HG02938 (cell line): ENCODE results near the gene SSR4.
"Not testable (repeated sequence)": the region's sequence is repeated elsewhere in the genome, so short reads cannot be mapped to it uniquely, and the experiment has no call there.

Source experiments
- ATAC-seq: cut with Tn5 transposase; IDR thresholded peaks from one replicate; pipeline ENCODE4 v1.9.1; 2021; ENCODE audit warnings: mild to moderate bottlenecking, moderate library complexity; ENCODE audit not compliant: unreplicated experiment

The SSR4 gene

GRCh38 chrX:153794018-153794896 lies at the start of gene SSR4, which contains the start of gene IDH3G:
SSR4 (plus strand) TSS chrX:153794668; CDS start chrX:153794688, 20 bp downstream.
IDH3G (minus strand) TSS chrX:153794375; CDS start chrX:153794326, 49 bp downstream.
- ATAC-seq = peak; percentile 90

GRCh38 chrX:153745067-153745433 lies 49.4 kb upstream of the SSR4 start:
- not testable (repeated sequence) for ATAC-seq

DNA sequence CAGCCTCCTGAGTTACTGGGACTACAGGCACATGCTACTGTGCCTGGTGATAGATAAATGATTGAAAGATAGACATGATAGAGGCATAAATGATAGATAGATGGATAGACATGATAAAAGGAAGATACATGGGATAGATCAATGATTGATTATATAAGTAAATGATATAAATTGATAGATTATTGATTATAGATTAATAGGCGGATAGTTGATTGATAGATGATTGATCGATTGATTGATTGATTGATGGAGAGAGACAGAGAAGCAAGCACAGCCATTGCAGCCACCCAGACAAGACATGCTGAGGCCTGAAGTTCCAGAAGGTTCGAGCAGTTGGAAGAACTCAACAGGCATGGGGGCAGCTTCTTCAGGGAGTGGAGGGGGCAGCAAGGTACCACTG lies 48.1 kb upstream of the SSR4 start:
- no peak for ATAC-seq

GRCh38 chrX:153746991-153747390 lies 47.5 kb upstream of the SSR4 start:
- ATAC-seq = not testable (repeated sequence)

GRCh38 chrX:153749017-153749416 lies 45.5 kb upstream of the SSR4 start:
- not testable (repeated sequence) for ATAC-seq

DNA sequence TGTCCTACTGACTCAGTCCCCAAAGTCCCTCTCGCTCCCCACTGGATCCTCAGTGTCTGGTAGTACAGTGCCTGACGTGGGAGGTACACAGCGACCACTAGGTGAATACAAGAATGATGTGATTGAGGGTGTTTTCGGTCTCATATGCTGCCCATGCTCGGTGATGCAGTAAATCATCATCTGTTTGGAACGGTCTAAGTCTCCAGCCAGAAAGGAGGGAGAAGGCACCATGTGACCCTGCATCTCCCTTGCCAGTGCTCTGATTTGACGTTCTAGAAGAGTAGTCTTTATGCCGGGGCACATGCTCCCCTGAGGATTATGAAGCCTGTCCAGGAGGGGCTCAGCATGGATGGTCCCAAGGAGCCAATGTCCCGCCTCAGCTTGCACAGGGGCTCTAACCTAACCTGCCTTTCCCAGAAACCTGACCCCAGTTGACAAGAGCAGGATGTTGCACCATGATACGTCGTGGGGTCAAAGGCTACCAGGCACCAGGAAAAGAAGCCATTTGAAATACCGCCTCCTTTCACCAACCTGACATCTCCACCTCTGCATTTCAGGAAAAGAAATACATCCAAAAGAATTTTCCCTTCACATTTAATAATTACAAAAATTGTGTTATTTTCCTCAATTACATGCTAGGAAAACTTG lies 44.2 kb upstream of the SSR4 start:
- ATAC-seq = no peak

- ATAC-seq = no peak
Observed at GRCh38 chrX:153755136-153755535, 39.3 kb upstream of the SSR4 start.

GRCh38 chrX:153761863-153762262 lies 32.6 kb upstream of the SSR4 start:
- ATAC-seq = no peak

- no peak for ATAC-seq
Observed at GRCh38 chrX:153762626-153763173, 31.8 kb upstream of the SSR4 start.

GRCh38 chrX:153763298-153763932 lies 31.1 kb upstream of the SSR4 start:
- ATAC-seq = no peak

- ATAC-seq = no peak
Observed at GRCh38 chrX:153763989-153764755, 30.3 kb upstream of the SSR4 start, which contains the start of gene PLXNB3. PLXNB3 (plus strand) TSS chrX:153764249; CDS start chrX:153765536, 1,287 bp downstream.

- no peak for ATAC-seq
Observed at GRCh38 chrX:153764786-153765137, 29.7 kb upstream of the SSR4 start.

DNA sequence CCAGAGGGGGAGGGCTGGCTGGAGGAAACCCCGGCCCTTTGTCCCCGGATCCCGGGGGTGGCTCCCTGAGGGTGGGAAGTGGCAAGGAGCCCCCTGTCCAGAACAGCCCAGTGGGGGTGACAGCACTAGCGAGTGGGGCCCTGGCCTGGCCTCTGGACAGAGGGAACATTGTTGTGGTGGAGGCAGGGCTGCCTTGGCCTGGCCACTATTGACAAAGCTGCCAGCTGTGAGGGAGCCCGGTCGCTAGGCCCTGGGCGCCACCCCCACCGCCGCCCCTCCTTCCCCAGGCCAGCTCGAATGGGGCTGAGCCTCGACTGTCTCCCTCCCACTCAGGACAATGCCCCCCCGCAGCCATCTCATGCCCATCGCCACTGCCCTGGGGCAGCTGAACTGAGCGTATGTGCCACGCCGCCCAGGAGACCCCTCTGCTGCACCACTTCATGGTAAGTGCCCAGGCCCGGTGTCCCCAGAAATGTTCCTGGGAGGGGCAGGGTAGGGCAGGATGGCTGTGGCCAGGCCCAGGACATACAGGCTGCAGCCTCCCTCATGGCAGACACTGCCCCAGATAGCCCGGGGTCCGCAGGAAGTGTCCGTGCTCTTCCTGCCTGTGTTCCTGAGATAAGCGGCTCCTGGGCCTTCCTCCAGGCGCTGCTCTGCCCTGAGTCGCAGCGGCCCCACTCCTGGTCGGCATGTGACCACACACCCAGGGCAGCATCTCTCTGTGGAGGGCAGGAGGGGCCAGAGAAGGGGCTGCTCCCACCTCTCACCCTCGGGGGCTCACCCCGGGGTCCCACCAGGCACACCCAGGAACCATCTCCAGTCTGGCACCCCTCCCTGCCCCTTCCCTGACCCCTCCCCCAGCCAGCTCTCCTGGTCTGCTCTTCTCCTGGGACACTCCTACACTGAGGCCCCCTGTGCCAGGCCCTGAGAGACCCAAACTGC lies 29.1 kb upstream of the SSR4 start:
- no peak for ATAC-seq

- no peak for ATAC-seq
Observed at GRCh38 chrX:153766098-153766817, 28.2 kb upstream of the SSR4 start.

DNA sequence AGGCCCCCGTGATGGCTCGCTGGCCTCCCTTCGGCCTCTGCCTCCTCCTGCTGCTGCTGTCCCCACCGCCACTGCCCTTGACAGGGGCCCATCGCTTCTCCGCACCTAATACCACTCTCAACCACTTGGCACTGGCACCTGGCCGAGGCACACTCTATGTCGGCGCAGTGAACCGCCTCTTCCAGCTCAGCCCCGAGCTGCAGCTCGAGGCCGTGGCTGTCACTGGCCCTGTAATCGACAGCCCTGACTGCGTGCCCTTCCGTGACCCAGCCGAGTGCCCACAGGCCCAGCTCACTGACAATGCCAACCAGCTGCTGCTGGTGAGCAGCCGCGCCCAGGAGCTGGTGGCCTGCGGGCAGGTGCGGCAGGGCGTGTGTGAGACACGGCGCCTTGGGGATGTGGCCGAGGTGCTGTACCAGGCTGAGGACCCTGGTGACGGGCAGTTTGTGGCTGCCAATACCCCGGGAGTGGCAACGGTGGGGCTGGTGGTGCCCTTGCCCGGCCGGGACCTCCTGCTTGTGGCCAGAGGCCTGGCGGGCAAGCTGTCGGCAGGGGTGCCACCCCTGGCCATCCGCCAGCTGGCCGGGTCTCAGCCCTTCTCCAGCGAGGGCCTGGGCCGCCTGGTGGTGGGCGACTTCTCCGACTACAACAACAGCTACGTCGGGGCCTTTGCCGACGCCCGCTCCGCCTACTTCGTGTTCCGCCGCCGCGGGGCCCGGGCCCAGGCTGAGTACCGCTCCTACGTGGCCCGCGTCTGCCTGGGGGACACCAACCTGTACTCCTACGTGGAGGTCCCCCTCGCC lies 27.4 kb upstream of the SSR4 start:
- no peak for ATAC-seq

GRCh38 chrX:153767674-153768055 lies 26.8 kb upstream of the SSR4 start:
- no peak for ATAC-seq

- no peak for ATAC-seq
Observed at GRCh38 chrX:153768311-153769157, 25.9 kb upstream of the SSR4 start.
